Peyer's patch (tissue), 4 donors: Measurements from ENCODE around the gene MBD4.

Experiments used
- CTCF ChIP-seq, 6 experiments: fragments of 450-650 bp in 4 of 6; fragments of 200-600 bp in 2 of 6; sonication (generic) in 1 of 6; IDR thresholded peaks; one replicate each; pipeline ENCODE4 v1.5.1; 2017 to 2019; ENCODE audit warnings: antibody characterized with exemption in 6 of 6, mild to moderate bottlenecking in 3 of 6, moderate library complexity in 1 of 6
- POLR2A ChIP-seq, 2 donors: fragments of 450-650 bp; IDR thresholded peaks; one replicate each; pipeline ENCODE4 v1.5.1; 2017; ENCODE audit warnings: antibody characterized with exemption in 2 of 2, mild to moderate bottlenecking in 2 of 2, moderate library complexity in 2 of 2

- TF ChIP-seq CTCF (IDR thresholded peaks at IDR 0.05) (no peak), POLR2A (IDR thresholded peaks at IDR 0.05) (no peak)
Measured at GRCh38 chr3:129449279-129450115, 9.7 kb upstream of the MBD4 start.
